Fibroblast of lung (primary cell): ENCODE results near the gene PRELID3B. TPM values are rescaled to one million over a fixed set of nuclear protein-coding genes. Genes with fewer than 3 reads are reported as not detected.

Experiments
- DNase-seq, 2 donors: peaks; one replicate each; pipeline versions ENCODE4 v3.0.0 to v3.0.0-alpha.2; 2010; ENCODE audit warnings: low read depth in 2 of 2
- H2AFZ ChIP-seq: 2 replicates; pipeline ENCODE4 v1.5.1; 2012; ENCODE audit warnings: low read length, control low read depth, inconsistent platforms
- H3K27ac ChIP-seq: 2 replicates; pipeline ENCODE4 v1.5.1; 2011; ENCODE audit warnings: low read length, control low read depth; ENCODE audit not compliant: insufficient read depth
- H3K27me3 ChIP-seq: 2 replicates; pipeline ENCODE4 v1.5.1; 2011; ENCODE audit warnings: mild to moderate bottlenecking, low read length; ENCODE audit not compliant: control insufficient read depth, insufficient read depth
- H3K36me3 ChIP-seq: 2 replicates; pipeline ENCODE4 v1.5.1; 2011; ENCODE audit warnings: low read length; ENCODE audit not compliant: control insufficient read depth, insufficient read depth
- H3K4me1 ChIP-seq: 2 replicates; pipeline ENCODE4 v1.5.1; 2011; ENCODE audit warnings: low read length; ENCODE audit not compliant: control insufficient read depth, insufficient read depth; ENCODE audit errors: extremely low read depth
- H3K4me2 ChIP-seq: 2 replicates; pipeline ENCODE4 v1.5.1; 2011; ENCODE audit warnings: low read length, control low read depth; ENCODE audit not compliant: insufficient read depth; ENCODE audit errors: extremely low read depth
- H3K4me3 ChIP-seq, 4 experiments: fragments of 200-600 bp in 1 of 4; sonication (generic) in 1 of 4; replicated peaks in 1 of 4; 2 replicates each; pipeline ENCODE4 v1.5.1; 2011 to 2016; ENCODE audit warnings: low read length in 4 of 4, low read depth in 3 of 4, mild to moderate bottlenecking in 3 of 4, control low read depth in 2 of 4, inconsistent platforms in 1 of 4, mixed read lengths in 1 of 4; ENCODE audit not compliant: insufficient read depth in 1 of 4; ENCODE audit errors: control extremely low read depth in 1 of 4
- H3K79me2 ChIP-seq: 2 replicates; pipeline ENCODE4 v1.5.1; 2012; ENCODE audit warnings: mild to moderate bottlenecking, low read length, inconsistent platforms; ENCODE audit not compliant: control insufficient read depth, insufficient read depth
- H3K9ac ChIP-seq: 2 replicates; pipeline ENCODE4 v1.5.1; 2011; ENCODE audit warnings: mild to moderate bottlenecking, low read length, control low read depth; ENCODE audit not compliant: insufficient read depth
- H3K9me3 ChIP-seq: 2 replicates; pipeline ENCODE4 v1.5.1; 2012; ENCODE audit warnings: low read depth, low read length; ENCODE audit not compliant: control insufficient read depth, insufficient read depth
- H4K20me1 ChIP-seq: 2 replicates; pipeline ENCODE4 v1.5.1; 2011; ENCODE audit warnings: low read length; ENCODE audit not compliant: control insufficient read depth, insufficient read depth; ENCODE audit errors: extremely low read depth
- EZH2 ChIP-seq: IDR thresholded peaks from 2 replicates; pipeline ENCODE4 v1.5.1; 2012; ENCODE audit warnings: low read length, control low read depth, mild to moderate bottlenecking; ENCODE audit errors: missing control alignments
- polyA plus RNA-seq, 2 donors: library from polyadenylated mRNA; depleted of rRNA in 1 of 2; stranded (reverse) in 1 of 2; unstranded in 1 of 2; fragments of >200 nt; gene quantifications; 2 replicates each; pipeline ENCODE4 v1.2.1, GENCODE V29; 2011 to 2012; ENCODE audit warnings: missing spikeins in 1 of 2
- total RNA-seq: library from RNA; depleted of rRNA; stranded (reverse); fragments of >200 nt; gene quantifications from 2 replicates; pipeline ENCODE4 v1.2.1, GENCODE V29; 2014
- TF ChIP-seq, protein P1 (sequence below), 2 donors: IDR thresholded peaks in 1 of 2; conservative IDR thresholded peaks in 1 of 2; 1 replicate in 1 of 2; 2 replicates in 1 of 2; pipeline ENCODE4 v1.5.1; 2011 to 2012; ENCODE audit warnings: low read length in 2 of 2, control low read depth in 1 of 2, inconsistent platforms in 1 of 2, low read depth in 1 of 2, mild to moderate bottlenecking in 1 of 2

PRELID3B gene
- total and polyA plus RNA-seq, 2 donors (not counting 1 experiment from before 2014, with no cell fraction given) = 64.5 to 127 TPM

GRCh38 chr20:58997141-58997770 lies 45.3 kb downstream of the PRELID3B start:
- Histone ChIP-seq H3K36me3 (peaks cover 27% of the 10 kb centered on the region), H3K4me1 (peaks cover 2% of the 10 kb centered on the region), H3K9ac (no peak overlapping the region), H3K79me2 (no peaks in the 10 kb centered on the region), H3K27me3 (no peaks in the 10 kb centered on the region), H3K4me2 (no peak overlapping the region), H3K27ac (no peak overlapping the region), H2AFZ (no peak overlapping the region), H4K20me1 (no peaks in the 10 kb centered on the region), H3K4me3 (no peak overlapping the region), H3K9me3 (no peaks in the 10 kb centered on the region)
- no peak for DNase-seq
- no peak for TF ChIP-seq EZH2
- TF ChIP-seq, protein P1, sequence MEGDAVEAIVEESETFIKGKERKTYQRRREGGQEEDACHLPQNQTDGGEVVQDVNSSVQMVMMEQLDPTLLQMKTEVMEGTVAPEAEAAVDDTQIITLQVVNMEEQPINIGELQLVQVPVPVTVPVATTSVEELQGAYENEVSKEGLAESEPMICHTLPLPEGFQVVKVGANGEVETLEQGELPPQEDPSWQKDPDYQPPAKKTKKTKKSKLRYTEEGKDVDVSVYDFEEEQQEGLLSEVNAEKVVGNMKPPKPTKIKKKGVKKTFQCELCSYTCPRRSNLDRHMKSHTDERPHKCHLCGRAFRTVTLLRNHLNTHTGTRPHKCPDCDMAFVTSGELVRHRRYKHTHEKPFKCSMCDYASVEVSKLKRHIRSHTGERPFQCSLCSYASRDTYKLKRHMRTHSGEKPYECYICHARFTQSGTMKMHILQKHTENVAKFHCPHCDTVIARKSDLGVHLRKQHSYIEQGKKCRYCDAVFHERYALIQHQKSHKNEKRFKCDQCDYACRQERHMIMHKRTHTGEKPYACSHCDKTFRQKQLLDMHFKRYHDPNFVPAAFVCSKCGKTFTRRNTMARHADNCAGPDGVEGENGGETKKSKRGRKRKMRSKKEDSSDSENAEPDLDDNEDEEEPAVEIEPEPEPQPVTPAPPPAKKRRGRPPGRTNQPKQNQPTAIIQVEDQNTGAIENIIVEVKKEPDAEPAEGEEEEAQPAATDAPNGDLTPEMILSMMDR (conservative IDR thresholded peaks at IDR 0.05 in 1 of 2, IDR thresholded peaks at IDR 0.05 in 1 of 2; ENCODE audit: low read depth in 1 of 2, low read length in 2 of 2) = no peak

DNA sequence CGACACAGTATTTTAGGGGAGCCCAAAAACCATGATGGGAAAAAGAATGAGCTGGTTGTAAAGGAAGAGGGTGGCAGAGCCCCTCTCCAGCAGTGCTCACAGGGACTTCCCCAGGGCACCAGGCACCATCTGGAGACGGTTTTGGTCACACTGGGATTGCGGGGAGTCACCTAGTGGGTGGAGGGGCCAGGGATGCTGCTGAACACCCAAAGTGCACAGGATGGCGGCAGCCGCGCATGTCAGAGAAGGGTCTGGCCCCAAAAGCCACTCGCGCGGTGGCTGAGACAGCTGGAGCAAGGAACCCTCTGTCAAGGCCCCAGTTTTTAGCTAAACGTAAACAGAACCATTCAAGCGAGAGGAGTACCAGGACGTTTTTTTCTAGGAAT lies 46.4 kb downstream of the PRELID3B start:
- peaks cover 2% of the 10 kb centered on the region for H3K4me1 ChIP-seq
- H4K20me1 ChIP-seq = no peaks in the 10 kb centered on the region
- H3K79me2 ChIP-seq = no peaks in the 10 kb centered on the region
- peaks cover 24% of the 10 kb centered on the region for H3K36me3 ChIP-seq
- H3K4me2 ChIP-seq = no peak overlapping the region
- no peak overlapping the region for H3K4me3 ChIP-seq
- H3K9ac ChIP-seq = no peak overlapping the region
- no peaks in the 10 kb centered on the region for H3K9me3 ChIP-seq
- DNase-seq = no peak
- no peak overlapping the region for H3K27ac ChIP-seq
- TF ChIP-seq EZH2 = no peak
- TF ChIP-seq, protein P1 (conservative IDR thresholded peaks at IDR 0.05 in 1 of 2, IDR thresholded peaks at IDR 0.05 in 1 of 2; ENCODE audit: low read depth in 1 of 2, low read length in 2 of 2) = no peak
- no peaks in the 10 kb centered on the region for H3K27me3 ChIP-seq
- no peak overlapping the region for H2AFZ ChIP-seq

- no peaks in the 10 kb centered on the region for H4K20me1 ChIP-seq
- no peak for DNase-seq
- no peaks in the 10 kb centered on the region for H3K79me2 ChIP-seq
- H3K4me3 ChIP-seq = no peak overlapping the region
- H3K36me3 ChIP-seq = peaks cover 28% of the 10 kb centered on the region
- no peak for TF ChIP-seq EZH2
- TF ChIP-seq, protein P1 (conservative IDR thresholded peaks at IDR 0.05 in 1 of 2, IDR thresholded peaks at IDR 0.05 in 1 of 2; ENCODE audit: low read depth in 1 of 2, low read length in 2 of 2) = no peak
- no peak overlapping the region for H3K9ac ChIP-seq
- H3K27ac ChIP-seq = no peak overlapping the region
- H2AFZ ChIP-seq = no peak overlapping the region
- no peaks in the 10 kb centered on the region for H3K9me3 ChIP-seq
- no peak overlapping the region for H3K4me2 ChIP-seq
- no peaks in the 10 kb centered on the region for H3K27me3 ChIP-seq
- H3K4me1 ChIP-seq = peaks cover 2% of the 10 kb centered on the region
These were observed 46.9 kb downstream of the PRELID3B start for GRCh38 chr20:58995461-58996225.
